GM13977 (cell line): ENCODE results near the gene ERCC2.

Experiments
- DNase-seq: peaks from one replicate; pipeline ENCODE4 v3.0.0; 2012; ENCODE audit warnings: low spot score
- in situ Hi-C: fragments of 300-500 bp; cut with MboI; formaldehyde crosslinking; loops from one replicate; pipeline ENCODE4 v1.12.0; 2022; ENCODE audit warnings: low sequenced_read_pairs, low pct_unique_long_range_greater_than_20kb, mixed read lengths, inconsistent platforms; ENCODE audit not compliant: unreplicated experiment
- TF ChIP-seq, protein P1 (sequence below): IDR thresholded peaks from 2 replicates; pipeline ENCODE4 v1.5.1; 2012; ENCODE audit warnings: mild to moderate bottlenecking, control low read depth; ENCODE audit not compliant: insufficient read depth; ENCODE audit errors: extremely low read depth, missing control alignments

The ERCC2 gene

DNA sequence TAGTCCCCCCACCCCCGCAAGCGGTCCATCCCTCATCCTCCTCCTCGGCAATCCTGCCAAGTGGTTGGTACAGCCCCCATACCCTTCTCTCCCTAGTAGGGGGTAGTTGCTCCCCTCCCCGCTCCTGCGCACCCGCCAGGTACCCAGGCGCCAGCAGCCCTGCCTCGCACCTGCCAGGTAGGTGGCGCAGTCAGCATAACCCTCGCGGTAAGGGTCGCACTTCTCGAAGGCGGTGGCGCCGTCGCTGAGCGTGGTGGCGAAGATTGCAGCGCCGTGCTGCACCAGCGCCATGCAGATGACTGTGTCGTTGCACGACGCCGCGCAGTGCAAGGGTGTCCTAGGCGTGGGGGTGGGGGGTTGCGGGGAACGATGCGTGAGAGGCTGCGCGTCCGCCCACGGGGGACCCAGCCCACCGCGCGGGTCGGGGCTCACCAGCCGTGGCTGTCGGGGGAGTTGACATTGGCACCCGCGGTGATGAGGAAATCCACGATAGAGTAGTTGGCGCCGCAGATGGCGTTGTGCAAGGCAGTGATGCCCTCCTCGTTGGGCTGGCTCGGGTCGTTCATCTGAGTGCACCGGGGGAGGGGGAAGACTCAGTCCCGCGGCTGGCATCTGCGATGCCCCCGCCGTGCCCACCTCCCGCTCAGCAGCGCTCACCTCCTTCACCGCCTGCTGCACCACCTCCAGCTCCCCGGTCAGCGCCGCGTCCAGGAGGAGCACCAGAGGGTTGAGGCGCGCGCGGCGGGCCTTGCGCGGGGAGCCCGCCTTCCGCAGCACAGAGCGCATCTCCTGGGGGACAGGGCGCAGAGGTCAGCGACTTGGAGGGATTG lies 15.2 kb upstream of the ERCC2 start:
- in situ Hi-C loops, result no loop called here
- no peak for DNase-seq
- TF ChIP-seq, protein P1, sequence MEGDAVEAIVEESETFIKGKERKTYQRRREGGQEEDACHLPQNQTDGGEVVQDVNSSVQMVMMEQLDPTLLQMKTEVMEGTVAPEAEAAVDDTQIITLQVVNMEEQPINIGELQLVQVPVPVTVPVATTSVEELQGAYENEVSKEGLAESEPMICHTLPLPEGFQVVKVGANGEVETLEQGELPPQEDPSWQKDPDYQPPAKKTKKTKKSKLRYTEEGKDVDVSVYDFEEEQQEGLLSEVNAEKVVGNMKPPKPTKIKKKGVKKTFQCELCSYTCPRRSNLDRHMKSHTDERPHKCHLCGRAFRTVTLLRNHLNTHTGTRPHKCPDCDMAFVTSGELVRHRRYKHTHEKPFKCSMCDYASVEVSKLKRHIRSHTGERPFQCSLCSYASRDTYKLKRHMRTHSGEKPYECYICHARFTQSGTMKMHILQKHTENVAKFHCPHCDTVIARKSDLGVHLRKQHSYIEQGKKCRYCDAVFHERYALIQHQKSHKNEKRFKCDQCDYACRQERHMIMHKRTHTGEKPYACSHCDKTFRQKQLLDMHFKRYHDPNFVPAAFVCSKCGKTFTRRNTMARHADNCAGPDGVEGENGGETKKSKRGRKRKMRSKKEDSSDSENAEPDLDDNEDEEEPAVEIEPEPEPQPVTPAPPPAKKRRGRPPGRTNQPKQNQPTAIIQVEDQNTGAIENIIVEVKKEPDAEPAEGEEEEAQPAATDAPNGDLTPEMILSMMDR, result no peak

DNA sequence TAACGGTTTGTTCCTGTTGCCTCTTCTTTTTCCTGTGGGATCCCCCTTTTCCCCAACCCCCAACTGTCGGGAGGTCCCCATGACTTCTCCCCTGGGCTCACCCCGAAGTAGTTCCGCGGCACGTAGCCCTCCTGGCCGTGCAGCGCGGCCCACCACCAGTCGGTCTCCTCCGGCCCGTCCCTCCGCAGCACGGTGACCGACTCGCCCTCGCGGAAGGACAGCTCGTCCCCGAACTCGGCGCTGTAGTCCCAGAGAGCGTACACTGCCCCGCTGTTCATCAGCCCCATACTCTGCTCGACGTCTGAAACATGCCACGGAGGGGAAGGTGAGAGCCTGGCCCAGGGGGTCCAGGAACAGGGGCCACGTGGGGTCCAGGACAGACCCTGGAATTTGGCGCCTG lies 12.1 kb upstream of the ERCC2 start:
- no peak for DNase-seq
- TF ChIP-seq, protein P1, result no peak
- in situ Hi-C loops, result no loop called here

DNA sequence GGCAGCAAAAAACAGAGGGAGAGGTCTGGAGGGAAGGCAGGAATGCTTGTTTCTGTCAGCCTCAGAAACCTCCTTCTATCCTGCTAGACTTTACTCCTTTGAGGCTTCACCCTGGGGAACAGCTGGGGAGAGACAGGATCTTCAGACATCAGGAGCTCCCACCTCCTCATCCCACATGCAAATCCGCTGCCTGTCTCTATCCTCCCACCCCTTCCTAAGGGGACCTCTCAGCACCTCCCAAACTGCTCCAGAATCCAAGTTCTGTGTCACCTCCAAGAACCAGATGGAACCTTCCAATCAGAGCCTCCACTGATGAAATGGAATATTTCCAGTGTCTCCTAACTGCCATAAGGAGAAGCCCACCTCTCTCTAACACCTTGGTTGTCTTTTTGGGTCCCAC lies 9.7 kb upstream of the ERCC2 start:
- TF ChIP-seq, protein P1, result no peak
- in situ Hi-C loops, result no loop called here
- DNase-seq, result no peak

DNA sequence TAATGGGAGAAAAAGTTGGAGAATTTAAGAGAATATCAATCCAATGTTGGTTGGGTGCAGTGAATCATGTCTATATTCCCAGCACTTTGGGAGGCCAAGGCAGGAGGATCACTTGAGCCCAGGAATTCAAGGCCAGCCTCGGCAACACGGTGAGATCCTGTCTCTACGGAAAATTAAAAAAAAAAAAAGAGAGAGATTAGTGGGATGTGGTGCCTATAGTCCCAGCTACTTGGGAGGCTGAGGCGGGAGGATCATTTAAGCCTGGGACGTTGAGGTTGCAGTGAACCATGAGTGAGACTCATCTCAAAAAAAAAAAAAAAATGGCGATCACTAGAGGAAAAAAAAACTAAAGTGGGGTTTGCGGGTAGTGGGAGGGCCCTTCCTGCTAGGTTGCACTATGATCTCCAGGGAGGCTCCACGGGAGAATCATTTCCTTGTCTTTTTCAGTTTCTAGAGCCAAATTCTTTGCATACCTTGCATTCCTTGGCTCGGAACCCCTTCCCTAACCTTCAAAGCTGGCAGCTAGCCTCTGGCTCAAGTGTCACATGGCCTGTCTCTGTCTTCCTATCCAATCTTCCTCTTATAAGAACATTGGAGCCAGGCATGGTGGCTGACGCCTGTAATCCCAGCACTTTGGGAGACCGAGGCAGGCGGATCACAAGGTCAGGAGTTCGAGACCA lies 5.8 kb upstream of the ERCC2 start:
- TF ChIP-seq, protein P1, result no peak
- in situ Hi-C loops, result no loop called here
- no peak for DNase-seq

DNA sequence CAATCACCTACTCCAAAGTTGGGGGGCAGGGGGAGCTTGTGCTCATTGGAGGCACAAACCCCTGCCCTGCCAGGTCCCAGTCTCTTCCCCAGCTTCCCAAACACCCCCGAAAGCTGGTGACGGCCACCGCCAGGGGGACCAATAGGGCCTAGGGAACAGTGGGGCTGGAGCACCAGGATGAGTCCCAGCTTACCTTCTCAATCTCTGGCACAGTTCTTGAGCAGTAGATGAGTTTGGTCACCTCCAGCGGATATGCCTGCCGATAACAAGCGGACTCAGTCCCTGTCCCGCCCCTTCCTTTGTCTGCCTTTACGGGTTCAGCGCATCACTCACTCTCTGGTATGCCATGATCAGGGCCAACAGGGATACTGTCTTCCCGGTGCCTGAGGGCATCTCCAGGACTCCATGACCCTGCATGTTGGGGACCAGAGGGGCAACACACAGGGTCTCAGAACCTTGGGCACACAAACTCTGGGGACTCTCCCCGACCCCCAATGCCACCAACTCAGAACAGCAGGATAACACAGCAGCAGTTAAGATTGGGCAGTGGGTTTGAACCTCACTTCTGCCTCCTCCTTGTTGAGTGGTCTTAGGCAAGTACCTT lies 1.5 kb downstream of the ERCC2 start:
- no peak for DNase-seq
- TF ChIP-seq, protein P1, result no peak

DNA sequence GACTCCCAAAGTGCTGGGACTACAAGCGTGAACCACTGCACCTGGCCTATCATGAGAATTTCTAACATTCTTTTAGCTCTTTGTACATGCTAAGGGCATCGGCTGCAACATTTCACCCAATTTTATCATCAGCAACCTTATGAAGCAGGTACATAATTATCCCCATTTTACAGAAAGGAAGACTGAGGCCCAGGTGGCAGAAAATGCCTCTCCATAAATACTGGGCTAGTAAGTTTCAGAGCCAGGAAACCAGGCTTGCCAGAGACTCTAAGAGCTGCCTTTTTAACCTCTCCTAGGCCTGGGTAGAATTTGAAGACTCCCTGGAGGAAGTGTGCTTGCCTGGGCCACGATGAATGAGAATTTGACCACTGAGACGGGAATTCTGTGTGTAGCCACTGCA lies 2.2 kb downstream of the ERCC2 start:
- TF ChIP-seq, protein P1, result no peak
- in situ Hi-C loops, result no loop called here
- no peak for DNase-seq

More for the DNA sequence above, 1.5 kb downstream of the ERCC2 start:
- in situ Hi-C loops, result no loop called here
